HG03066 (cell line): ENCODE data around the gene ZBTB40.

ENCODE experiments used
- ATAC-seq: cut with Tn5 transposase; IDR thresholded peaks from one replicate; pipeline ENCODE4 v1.9.1; 2021; ENCODE audit warnings: low read depth; ENCODE audit not compliant: unreplicated experiment

The ZBTB40 gene

DNA sequence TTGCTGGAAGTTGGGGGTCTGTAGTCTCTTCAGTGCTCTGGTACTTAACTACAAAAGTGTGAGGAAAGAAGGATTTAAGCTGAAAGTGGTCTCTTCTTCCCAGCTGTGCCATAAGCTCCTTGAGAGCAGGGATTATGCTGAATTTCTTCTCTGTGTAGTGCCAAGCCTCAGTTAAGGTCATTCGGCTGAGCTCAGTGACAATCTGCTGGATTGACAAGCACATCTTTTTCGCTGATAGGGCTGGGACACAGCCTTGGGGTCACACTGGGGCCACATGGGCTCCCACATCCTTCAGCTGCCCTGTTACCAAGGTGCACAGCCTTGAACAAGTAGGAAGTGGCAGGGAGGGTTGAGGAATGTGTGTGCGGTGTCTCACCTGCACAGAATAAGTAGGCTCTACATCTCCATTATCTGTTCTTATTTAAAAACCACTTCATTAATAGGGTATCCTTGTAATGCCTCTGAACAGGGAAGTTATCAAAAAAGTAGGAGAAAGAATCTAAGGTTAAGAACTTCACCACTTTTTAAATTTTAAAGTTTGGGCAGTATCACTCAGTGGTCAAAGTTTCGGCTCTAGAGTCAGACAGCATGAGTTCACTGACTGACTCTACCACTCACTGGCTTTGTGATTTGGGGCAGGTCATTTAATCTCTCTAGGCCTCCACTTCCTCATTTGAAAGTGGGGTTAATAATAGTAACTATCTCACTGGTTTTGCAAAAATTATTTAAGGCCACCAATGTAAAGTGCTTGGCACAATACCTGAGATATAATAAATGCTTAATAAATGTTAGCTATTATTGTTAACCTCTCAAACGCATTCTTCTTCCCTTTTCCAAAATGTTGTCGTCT lies 10.3 kb downstream of the ZBTB40 start:
- no peak for ATAC-seq

DNA sequence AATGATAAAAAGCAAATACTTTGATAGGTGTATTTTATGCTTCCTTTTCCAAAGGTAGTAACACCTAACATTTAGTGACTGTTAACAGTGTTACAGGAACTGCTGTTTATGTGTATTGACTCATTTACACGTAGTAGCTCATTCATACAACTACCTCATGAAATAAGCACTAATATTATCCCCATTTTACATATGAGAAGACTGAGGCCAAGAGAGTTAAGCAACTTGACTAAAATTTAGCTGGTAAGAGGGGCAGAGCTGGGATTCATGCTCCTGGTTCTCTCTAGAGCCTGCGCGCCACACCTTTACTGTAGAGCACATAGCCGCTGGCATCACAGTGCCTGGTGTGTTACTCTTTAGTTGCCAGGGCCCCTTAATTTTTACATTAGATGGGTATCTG lies 11.3 kb downstream of the ZBTB40 start:
- ATAC-seq, result no peak

GRCh38 chr1:22465015-22465565 lies 13.4 kb downstream of the ZBTB40 start:
- ATAC-seq, result no peak

- no peak for ATAC-seq
Observed at GRCh38 chr1:22465671-22466070, 14.0 kb downstream of the ZBTB40 start.

DNA sequence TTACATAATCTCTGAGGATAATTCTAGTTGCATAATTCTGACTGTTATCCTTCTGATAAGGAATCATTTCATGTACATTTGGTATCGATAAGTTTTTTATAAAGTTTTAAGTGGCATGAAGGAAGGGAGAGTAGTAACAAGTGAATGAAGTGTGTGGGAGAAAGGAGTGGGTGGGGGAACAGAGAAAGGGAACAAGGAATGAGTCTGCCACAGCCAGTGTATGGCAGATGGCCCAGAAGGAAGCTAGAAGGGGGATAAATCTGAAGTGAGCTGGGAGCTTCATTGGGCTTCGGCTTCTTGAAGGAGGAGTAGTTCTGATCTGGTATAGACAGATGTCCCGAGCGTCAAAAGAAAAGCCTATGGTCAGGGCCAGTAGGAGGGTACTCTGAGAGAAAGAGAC lies 18.6 kb downstream of the ZBTB40 start:
- no peak for ATAC-seq

- no peak for ATAC-seq
Observed at GRCh38 chr1:22471078-22471477, 19.4 kb downstream of the ZBTB40 start.

- ATAC-seq, result no peak
Observed at GRCh38 chr1:22471610-22472009, 20.0 kb downstream of the ZBTB40 start.

GRCh38 chr1:22472596-22472995 lies 20.9 kb downstream of the ZBTB40 start:
- no peak for ATAC-seq

- ATAC-seq, result no peak
Observed at GRCh38 chr1:22473952-22474351, 22.3 kb downstream of the ZBTB40 start.

GRCh38 chr1:22476566-22476965 lies 24.9 kb downstream of the ZBTB40 start:
- no peak for ATAC-seq

DNA sequence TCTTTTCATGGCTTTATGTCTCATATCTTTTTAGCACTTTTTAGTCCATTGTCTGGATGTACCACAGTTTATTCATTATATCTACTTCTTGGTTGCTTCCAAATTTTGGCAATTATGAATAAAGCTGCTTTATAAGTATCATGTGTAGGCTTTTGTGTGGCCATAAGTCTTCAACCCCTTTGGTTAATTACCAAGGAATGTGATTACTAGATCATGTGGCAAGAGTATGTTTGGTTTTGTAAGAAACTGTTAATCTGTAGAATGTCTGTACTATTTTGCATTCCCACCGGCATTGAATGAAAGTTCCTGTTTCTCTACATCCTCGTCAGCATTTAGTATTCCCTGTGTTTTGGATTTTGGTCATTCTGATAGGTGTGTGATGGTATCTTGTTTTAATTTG lies 31.5 kb downstream of the ZBTB40 start:
- no peak for ATAC-seq

GRCh38 chr1:22484706-22485345 lies 33.2 kb downstream of the ZBTB40 start:
- no peak for ATAC-seq

- ATAC-seq, result no peak
Observed at GRCh38 chr1:22485431-22485830, 33.8 kb downstream of the ZBTB40 start.

DNA sequence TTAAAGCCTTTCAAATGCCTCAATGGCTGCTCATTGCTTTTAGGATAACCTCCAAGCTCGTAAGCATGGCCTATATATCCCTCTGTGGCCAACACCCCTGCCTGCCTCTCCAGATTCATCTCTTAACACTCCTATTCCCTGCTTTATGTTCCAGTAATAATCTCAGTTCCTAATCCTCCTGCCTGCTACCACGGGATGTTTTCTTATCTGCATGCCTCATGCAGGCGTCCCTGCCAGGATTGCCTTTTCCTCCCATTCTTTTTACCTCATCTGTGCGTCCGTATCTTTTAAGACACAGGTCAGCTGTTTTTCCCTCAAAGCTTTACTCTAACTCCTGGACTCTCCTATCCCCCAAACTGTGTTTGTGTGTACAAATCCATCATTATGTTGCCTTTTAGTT lies 36.1 kb downstream of the ZBTB40 start:
- no peak for ATAC-seq

DNA sequence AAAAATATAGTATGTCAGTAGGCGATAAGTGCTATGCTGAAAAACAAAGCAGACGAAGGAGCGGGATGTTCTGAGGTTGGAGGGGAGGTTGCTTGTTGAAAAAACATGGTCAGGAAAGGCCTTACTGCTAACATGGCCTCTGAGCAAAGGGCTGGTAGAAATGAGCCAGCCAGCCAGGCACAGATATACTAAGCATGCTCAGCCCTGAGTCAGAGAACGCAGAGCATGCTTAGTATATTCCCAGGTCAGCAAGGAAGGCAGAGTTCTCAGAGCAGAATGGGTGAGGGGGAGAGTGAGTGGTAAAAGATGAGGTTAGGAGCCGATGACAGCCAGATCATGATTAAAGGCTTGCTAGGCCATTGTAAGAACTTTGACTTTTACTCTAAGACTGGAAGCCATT lies 36.7 kb downstream of the ZBTB40 start:
- no peak for ATAC-seq

DNA sequence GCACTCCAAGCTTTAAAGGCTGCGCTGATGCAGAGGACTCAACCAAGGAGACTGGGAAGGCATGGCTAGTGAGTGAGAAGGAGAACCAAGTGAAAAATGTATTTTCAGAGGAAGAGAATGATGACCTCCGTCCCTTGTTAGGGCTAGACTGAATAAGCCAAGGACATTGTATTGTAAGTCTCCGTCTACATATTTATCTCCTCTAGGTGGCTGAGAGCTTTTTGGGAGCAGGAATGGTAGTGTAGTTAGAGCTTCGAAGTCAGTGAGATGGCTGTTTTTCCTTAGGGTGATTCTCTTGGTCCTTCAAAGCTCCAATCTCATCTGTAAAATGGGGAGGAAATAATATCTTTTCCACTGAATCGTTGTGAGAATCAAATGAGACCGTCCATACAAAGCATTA lies 37.6 kb downstream of the ZBTB40 start:
- no peak for ATAC-seq

- ATAC-seq, result no peak
Observed at GRCh38 chr1:22489823-22490222, 38.2 kb downstream of the ZBTB40 start.

GRCh38 chr1:22490309-22490708 lies 38.7 kb downstream of the ZBTB40 start:
- no peak for ATAC-seq

DNA sequence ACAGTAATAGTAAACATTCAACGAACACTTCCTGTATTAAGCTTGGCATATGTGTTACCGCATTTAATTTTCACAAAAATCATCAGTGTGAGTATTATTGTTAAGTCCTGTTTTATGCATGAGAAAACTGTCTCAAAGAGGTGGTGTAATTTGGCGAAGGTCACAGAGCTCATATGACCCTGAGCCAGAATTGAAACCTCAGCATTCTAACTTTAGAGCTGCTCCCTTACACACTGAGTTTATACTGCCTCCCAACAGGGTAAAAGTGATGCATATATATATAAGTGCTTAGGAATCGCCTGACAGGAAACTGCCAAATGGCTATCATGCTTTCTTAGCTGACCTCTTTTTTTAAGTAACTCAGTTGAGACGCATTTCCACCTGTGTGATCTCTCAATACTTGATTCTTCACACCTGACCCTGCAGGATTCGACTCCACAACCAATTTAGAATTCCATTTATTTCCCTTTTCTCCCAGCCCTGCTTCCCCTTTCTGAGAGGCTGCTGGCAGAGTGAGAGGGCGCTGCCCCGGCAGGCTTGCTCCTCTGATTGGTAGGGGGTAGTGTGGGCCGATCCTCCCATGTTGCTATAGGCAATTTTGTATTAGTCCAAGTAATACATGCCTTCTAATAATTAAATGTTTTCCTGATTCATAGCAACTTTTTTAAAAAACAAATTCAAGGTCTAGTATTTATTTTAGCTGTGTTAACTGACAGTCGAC lies 40.5 kb downstream of the ZBTB40 start:
- no peak for ATAC-seq

- no peak for ATAC-seq
Observed at GRCh38 chr1:22494144-22494543, 42.5 kb downstream of the ZBTB40 start.

DNA sequence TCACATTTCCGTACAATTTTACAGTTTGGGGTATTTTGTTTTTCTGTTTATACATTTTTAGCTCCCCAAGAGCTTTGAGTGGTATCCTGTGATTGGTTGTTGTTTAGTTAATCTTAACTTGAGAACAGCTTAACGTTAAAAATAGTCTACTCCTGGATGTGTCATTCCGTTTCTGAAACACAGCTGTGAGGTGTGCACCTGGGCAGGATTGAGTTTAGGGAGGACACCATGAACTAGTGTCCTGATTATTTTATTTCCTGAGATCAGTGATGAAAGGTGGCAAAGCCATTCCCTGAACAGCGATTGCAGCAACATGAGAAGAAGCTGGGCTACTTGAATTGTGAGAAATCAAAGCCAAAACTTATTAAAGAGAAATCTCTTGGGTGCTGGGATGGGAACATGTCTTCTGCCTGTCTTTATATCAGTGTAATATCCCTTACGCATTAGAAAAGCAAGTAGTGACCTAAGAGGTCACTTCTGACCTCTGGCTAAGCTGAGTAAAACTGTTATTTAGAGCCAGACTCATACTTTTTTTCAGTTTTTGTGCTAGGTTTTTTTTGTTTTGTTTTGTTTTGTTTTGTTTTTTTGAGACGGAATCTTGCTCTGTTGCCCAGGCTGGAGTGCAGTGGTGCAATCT lies 43.4 kb downstream of the ZBTB40 start:
- ATAC-seq, result no peak
